DOHH2 (cell line): ENCODE measurements around the gene RNASE1.

Experiments
- CTCF ChIP-seq: fragments of 200-600 bp; sonication (generic); IDR thresholded peaks from one replicate; pipeline ENCODE4 v1.5.1; 2014; ENCODE audit warnings: antibody characterized with exemption, mild to moderate bottlenecking, low read depth, low read length; ENCODE audit not compliant: poor library complexity, severe bottlenecking
- EZH2phosphoT487 ChIP-seq: fragments of 200-600 bp; sonication (generic); IDR thresholded peaks from 2 replicates; pipeline ENCODE4 v1.6.1; 2017; ENCODE audit warnings: borderline replicate concordance, mild to moderate bottlenecking, antibody characterized with exemption, low read length, moderate library complexity, mixed read lengths

- TF ChIP-seq CTCF (no peak), EZH2phosphoT487 (no peak)
These were observed 34.1 kb downstream of the RNASE1 start for GRCh38 chr14:20768593-20768892.
